ENCODE results near the gene TNFRSF19. TPM values are rescaled to one million over a fixed set of nuclear protein-coding genes. Genes with fewer than 3 reads are reported as not detected.

TNFRSF19 gene
- total and polyA plus RNA-seq, 2 of the 8 experiments (the other 6 are each of a cell fraction or from before 2014, with no cell fraction given), result 0.50 to 0.95 TPM

DNA sequence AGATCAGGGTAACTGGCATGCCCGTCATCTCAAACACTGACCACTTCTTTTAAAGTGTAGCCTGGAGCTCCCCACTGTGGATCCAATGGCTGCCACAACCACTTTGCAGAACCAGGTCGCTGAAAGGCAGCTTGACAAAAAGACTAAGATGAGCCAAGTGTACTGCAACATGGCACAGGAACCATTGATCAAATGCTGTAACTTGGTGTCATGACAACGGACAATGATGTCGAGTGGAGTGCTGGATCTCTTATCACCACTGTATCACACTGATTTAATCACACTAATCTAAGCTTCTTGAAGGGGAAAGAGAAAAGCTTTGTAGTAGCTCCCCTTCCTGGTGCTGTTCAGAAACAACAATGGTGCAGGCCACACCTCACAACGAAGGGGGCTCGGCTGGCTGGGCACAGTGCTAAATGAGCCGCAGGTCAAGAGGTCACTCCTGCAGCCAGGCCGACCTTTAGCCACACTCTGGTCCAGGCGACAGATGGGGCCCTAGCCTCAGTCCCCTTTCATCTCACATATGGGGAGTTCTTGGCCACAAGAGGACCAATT, 2.2 kb upstream of the TNFRSF19 start:
- Histone ChIP-seq H2BK120ac (replicated peaks; ENCODE audit: low read depth, low read length) (no peak overlapping the region), H3K4me1 (replicated peaks in 1 of 4; ENCODE audit: control insufficient read depth in 3 of 4, insufficient read depth in 4 of 4, low read length in 3 of 4) (peaks cover 0 to 8% (median 2%) of the 10 kb centered on the region in 4 experiments; a peak in 5 of 7 replicates), H4K20me1 (replicated peaks in 1 of 2; ENCODE audit: control insufficient read depth in 1 of 2, insufficient read depth in 2 of 2, low read length in 2 of 2) (no peaks in the 10 kb centered on the region), H3K79me1 (ENCODE audit: low read depth, low read length) (no peaks in the 10 kb centered on the region), H2BK20ac (ENCODE audit: low read length) (no peak overlapping the region), H3K36me3 (ENCODE audit: control insufficient read depth in 2 of 4, insufficient read depth in 4 of 4, low read length in 3 of 4) (no peaks in the 10 kb centered on the region), H2BK12ac (ENCODE audit: low read depth, low read length) (no peak overlapping the region), H3K4me3 (ENCODE audit: extremely low read depth in 1 of 4, insufficient read depth in 2 of 4, low read depth in 3 of 4, low read length in 4 of 4) (no peak overlapping the region), H3K18ac (ENCODE audit: extremely low read depth, low read length) (no peak overlapping the region), H2BK5ac (ENCODE audit: low read depth, low read length) (no peak overlapping the region), H3K27me3 (replicated peaks in 1 of 4; ENCODE audit: control insufficient read depth in 3 of 4, extremely low read depth in 1 of 4, insufficient read depth in 3 of 4, low read length in 3 of 4) (no peaks in the 10 kb centered on the region), H3K4me2 (ENCODE audit: insufficient read depth in 1 of 2, low read depth in 2 of 2, low read length in 2 of 2) (no peak overlapping the region), H3K23ac (ENCODE audit: insufficient read length) (no peak overlapping the region), H2AFZ (ENCODE audit: low read length) (peak overlapping the region; percentile 81), H3K27ac (ENCODE audit: low read depth, low read length) (no peak overlapping the region), H4K5ac (ENCODE audit: insufficient read length, low read depth, low read length) (peak overlapping the region; percentile 15), H3K79me2 (ENCODE audit: control insufficient read depth in 1 of 2, insufficient read depth in 2 of 2, low read length in 2 of 2) (no peaks in the 10 kb centered on the region), H2AK5ac (ENCODE audit: low read depth, low read length) (no peak overlapping the region), H4K8ac (ENCODE audit: extremely low read depth, insufficient read depth, low read length) (no peak overlapping the region), H3K9ac (replicated peaks in 1 of 4; ENCODE audit: extremely low read depth in 1 of 4, low read depth in 3 of 4, low read length in 3 of 4) (no peak overlapping the region), H3K14ac (ENCODE audit: insufficient read length) (no peak overlapping the region), H3K23me2 (ENCODE audit: low read depth, low read length) (no peaks in the 10 kb centered on the region), H3K4ac (replicated peaks; ENCODE audit: insufficient read length, low read depth, low read length) (no peak overlapping the region), H4K91ac (replicated peaks; ENCODE audit: insufficient read length, low read length) (no peak overlapping the region), H2BK15ac (ENCODE audit: low read length) (no peak overlapping the region), H3K9me3 (ENCODE audit: insufficient read depth in 2 of 2, low read depth in 1 of 2, low read length in 1 of 2) (no peaks in the 10 kb centered on the region), H3K56ac (replicated peaks; ENCODE audit: insufficient read length, low read depth, low read length) (no peak overlapping the region)
- no peak for TF ChIP-seq CHD1 (IDR thresholded peaks at IDR 0.05; ENCODE audit: low read depth, low read length)
- no peak for TF ChIP-seq SP1 (IDR thresholded peaks at IDR 0.05; ENCODE audit: low read depth, low read length)
- peak; percentile 34 to 49; a peak in 3 of 4 replicates for TF ChIP-seq RAD21 (IDR thresholded peaks at IDR 0.05 in 1 of 2, conservative IDR thresholded peaks at IDR 0.05 in 1 of 2; ENCODE audit: low read depth in 2 of 2, low read length in 2 of 2)
- TF ChIP-seq, protein P1, sequence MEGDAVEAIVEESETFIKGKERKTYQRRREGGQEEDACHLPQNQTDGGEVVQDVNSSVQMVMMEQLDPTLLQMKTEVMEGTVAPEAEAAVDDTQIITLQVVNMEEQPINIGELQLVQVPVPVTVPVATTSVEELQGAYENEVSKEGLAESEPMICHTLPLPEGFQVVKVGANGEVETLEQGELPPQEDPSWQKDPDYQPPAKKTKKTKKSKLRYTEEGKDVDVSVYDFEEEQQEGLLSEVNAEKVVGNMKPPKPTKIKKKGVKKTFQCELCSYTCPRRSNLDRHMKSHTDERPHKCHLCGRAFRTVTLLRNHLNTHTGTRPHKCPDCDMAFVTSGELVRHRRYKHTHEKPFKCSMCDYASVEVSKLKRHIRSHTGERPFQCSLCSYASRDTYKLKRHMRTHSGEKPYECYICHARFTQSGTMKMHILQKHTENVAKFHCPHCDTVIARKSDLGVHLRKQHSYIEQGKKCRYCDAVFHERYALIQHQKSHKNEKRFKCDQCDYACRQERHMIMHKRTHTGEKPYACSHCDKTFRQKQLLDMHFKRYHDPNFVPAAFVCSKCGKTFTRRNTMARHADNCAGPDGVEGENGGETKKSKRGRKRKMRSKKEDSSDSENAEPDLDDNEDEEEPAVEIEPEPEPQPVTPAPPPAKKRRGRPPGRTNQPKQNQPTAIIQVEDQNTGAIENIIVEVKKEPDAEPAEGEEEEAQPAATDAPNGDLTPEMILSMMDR (IDR thresholded peaks at IDR 0.05; ENCODE audit: control extremely low read depth in 1 of 3, insufficient read depth in 1 of 3, low read depth in 1 of 3, low read length in 3 of 3), result peak in 2 of 3 experiments; percentile 2 to 18; a peak in 2 of 4 replicates
- DNase-seq (ENCODE audit: low read depth in 1 of 2, low spot score in 2 of 2) (no peak), FAIRE-seq (no peak)
- CTCF ChIA-PET (ENCODE audit: partially characterized antibody), result interaction anchor here (0.6 to 2.6 kb wide), 8 partner anchors 11 to 253 kb away, joined by 3 to 12 read pairs (median 4); no protein-coding TSS in a partner anchor
- WGBS, 2 experiments (ENCODE audit: extremely low coverage in 1 of 2, insufficient coverage in 1 of 2, insufficient read length in 1 of 2, insufficient replicate concordance in 2 of 2, low coverage in 1 of 2, low lambda C conversion rate in 2 of 2, missing lambda C conversion rate in 1 of 2), result 79% methylated on average over 9 of the region's 9 CpGs; no CpG with 5 or more reads in 1 of the 2 experiments
- POLR2A ChIA-PET (ENCODE audit: partially characterized antibody), result no interaction called here
